AG04450 (cell line): ENCODE data around the gene MARCHF2. TPM values are rescaled to one million over a fixed set of nuclear protein-coding genes. Genes with fewer than 3 reads are reported as not detected.

Experiments used
- CTCF ChIA-PET: fragments of 300-600, 350-600 bp; formaldehyde crosslinking; extraction: SDS; loops from one replicate; lab custom pipeline; 2022; ENCODE audit warnings: antibody characterized with exemption, inconsistent platforms; lab: Charles Lee
- POLR2A ChIA-PET: fragments of 350-600 bp; formaldehyde crosslinking; extraction: SDS; loops from one replicate; lab custom pipeline; 2021; ENCODE audit warnings: antibody characterized with exemption, inconsistent platforms; lab: Yijun Ruan, JAX
- DNase-seq: peaks from one replicate; pipeline ENCODE4 v3.0.0-alpha.2; 2011; ENCODE audit warnings: low read depth, low spot score
- H3K27ac ChIP-seq: one replicate; pipeline ENCODE4 v1.5.1; 2012; ENCODE audit warnings: low read depth, low read length, control low read depth
- H3K27me3 ChIP-seq: one replicate; pipeline ENCODE4 v1.6.0; 2012; ENCODE audit warnings: low read length; ENCODE audit not compliant: control insufficient read depth, insufficient read depth
- H3K4me3 ChIP-seq: 2 replicates; pipeline ENCODE4 v1.5.1; 2011; ENCODE audit warnings: mild to moderate bottlenecking, low read depth, low read length, control low read depth
- H3K9me3 ChIP-seq: 2 replicates; pipeline ENCODE4 v1.5.1; 2012; ENCODE audit warnings: low read length; ENCODE audit not compliant: control insufficient read depth, insufficient read depth
- CTCF ChIP-seq: IDR thresholded peaks from 2 replicates; pipeline ENCODE4 v1.5.1; 2011; ENCODE audit warnings: low read depth, low read length, control low read depth, inconsistent platforms
- polyA plus RNA-seq: library from polyadenylated mRNA; depleted of rRNA; stranded (reverse); fragments of >200 nt; gene quantifications from 2 replicates; pipeline ENCODE4 v1.2.3, GENCODE V29; 2011; rRNA removed
- small RNA-seq: library from RNA; depleted of rRNA; stranded (forward); fragments of <200 nt; gene quantifications from one replicate; pipeline ENCODE3, GENCODE V24; 2012; ENCODE audit warnings: low read depth; ENCODE audit not compliant: insufficient read length

Gene MARCHF2
- polyA plus RNA-seq, 1 experiment: 14.7 TPM

- peak overlapping the region; percentile 21 for H3K27ac ChIP-seq
- H3K4me3 ChIP-seq: no peak overlapping the region
- H3K9me3 ChIP-seq: no peaks in the 10 kb centered on the region; the same call in 1 of the 2 replicates
- POLR2A ChIA-PET: no interaction called here
- TF ChIP-seq CTCF: no peak
- CTCF ChIA-PET: no interaction called here
- no peak for DNase-seq
- no peaks in the 10 kb centered on the region for H3K27me3 ChIP-seq
These were observed 73.6 kb downstream of the MARCHF2 start for GRCh38 chr19:8486661-8487136.

- Histone ChIP-seq H3K4me3 (no peak overlapping the region), H3K9me3 (no peaks in the 10 kb centered on the region; the same call in 1 of the 2 replicates), H3K27me3 (no peaks in the 10 kb centered on the region), H3K27ac (peak overlapping the region; percentile 21)
- ChIA-PET CTCF (no interaction called here), POLR2A (interaction anchor here (0.6 kb wide), 1 partner anchor 890 kb away, joined by 3 read pairs; no protein-coding TSS in a partner anchor)
- TF ChIP-seq CTCF: no peak
- no peak for DNase-seq
These were observed 74.2 kb downstream of the MARCHF2 start for GRCh38 chr19:8487137-8487851.

GRCh38 chr19:8488365-8488764 is 75.3 kb downstream of the MARCHF2 start:
- Histone ChIP-seq H3K27me3 (no peaks in the 10 kb centered on the region), H3K27ac (no peak overlapping the region), H3K9me3 (no peaks in the 10 kb centered on the region; the same call in 1 of the 2 replicates), H3K4me3 (no peak overlapping the region)
- POLR2A ChIA-PET: no interaction called here
- TF ChIP-seq CTCF: no peak
- no peak for DNase-seq
- CTCF ChIA-PET: no interaction called here

Small RNA genes within 50 kb of the gene (small RNA-seq; reads per million reads assigned to genes)
- gene MIR4999: 2.2 reads per million

Other genes with a start within 250 kb of the MARCHF2 start
- gene CERS4, start 203.9 kb upstream of the MARCHF2 start, polyA plus RNA-seq: 4.7 and 5.4 TPM in 2 replicates
- 22.6 and 31.0 TPM in 2 replicates for gene CD320, start 104.9 kb upstream of the MARCHF2 start, polyA plus RNA-seq
- 31.5 and 46.1 TPM in 2 replicates for gene NDUFA7, start 91.9 kb upstream of the MARCHF2 start, polyA plus RNA-seq
- 424 and 658 TPM in 2 replicates for gene RPS28, start 91.8 kb upstream of the MARCHF2 start, polyA plus RNA-seq
- 0.07 TPM in 1 of 2 replicates, not detected in the other for gene KANK3, start 70.0 kb upstream of the MARCHF2 start, polyA plus RNA-seq
- 1.3 and 1.7 TPM in 2 replicates for gene ANGPTL4, start 49.1 kb upstream of the MARCHF2 start, polyA plus RNA-seq
- gene RAB11B, start 22.9 kb upstream of the MARCHF2 start, polyA plus RNA-seq: 25.3 and 37.6 TPM in 2 replicates
- gene HNRNPM, start 31.7 kb downstream of the MARCHF2 start, polyA plus RNA-seq: 99.6 and 122 TPM in 2 replicates
- not detected in 2 replicates for gene PRAM1, start 89.3 kb downstream of the MARCHF2 start, polyA plus RNA-seq
- 2.0 and 3.6 TPM in 2 replicates for gene ZNF414, start 100.9 kb downstream of the MARCHF2 start, polyA plus RNA-seq
- gene MYO1F, start 164.1 kb downstream of the MARCHF2 start, polyA plus RNA-seq: 0.10 and 0.15 TPM in 2 replicates
- 6.4 and 8.4 TPM in 2 replicates for gene ADAMTS10, start 197.4 kb downstream of the MARCHF2 start, polyA plus RNA-seq
- gene NFILZ, start 217.3 kb downstream of the MARCHF2 start, polyA plus RNA-seq: not detected in 2 replicates